ENCODE results near the gene FOXA3.

DNA sequence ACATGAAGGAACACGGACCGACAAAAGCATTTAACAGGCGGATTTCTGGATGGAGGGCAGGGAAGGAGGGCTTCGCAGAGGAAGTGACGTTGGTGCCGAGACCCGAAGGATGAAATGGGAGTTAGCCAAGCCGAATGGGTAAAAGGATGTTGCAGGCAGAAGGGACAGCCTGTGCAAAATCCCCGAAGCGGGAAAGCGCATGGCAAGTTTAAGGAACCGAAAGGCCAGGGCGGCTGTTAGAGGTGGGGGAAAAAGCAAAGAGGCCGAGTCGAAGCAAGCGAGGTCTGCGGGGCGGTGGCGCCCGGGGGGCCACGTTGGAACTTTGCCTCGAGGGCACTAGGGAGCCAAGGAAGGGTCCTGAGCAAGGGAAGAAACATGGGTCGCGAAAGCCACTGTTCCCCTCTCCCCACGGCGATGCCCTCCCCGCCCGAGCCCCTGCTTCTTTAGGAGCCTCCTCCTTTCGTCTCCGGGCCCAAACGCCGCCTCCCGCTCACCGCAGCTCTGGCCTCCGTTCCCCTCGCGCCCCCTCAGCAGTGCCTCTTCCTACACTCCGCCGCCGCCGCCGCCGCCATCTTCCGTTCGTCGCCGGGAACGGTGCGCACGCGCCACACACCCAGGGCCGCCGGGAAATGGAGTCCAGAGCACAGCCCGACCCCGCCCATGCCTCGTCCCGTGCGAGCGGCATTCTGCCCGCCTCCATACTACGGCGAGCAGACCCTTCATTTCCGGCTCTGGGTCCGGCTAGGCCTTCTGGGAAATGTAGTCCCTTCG is 1.4 kb upstream of the FOXA3 start, which contains the start of gene SYMPK:
- TF ChIP-seq, protein P1, sequence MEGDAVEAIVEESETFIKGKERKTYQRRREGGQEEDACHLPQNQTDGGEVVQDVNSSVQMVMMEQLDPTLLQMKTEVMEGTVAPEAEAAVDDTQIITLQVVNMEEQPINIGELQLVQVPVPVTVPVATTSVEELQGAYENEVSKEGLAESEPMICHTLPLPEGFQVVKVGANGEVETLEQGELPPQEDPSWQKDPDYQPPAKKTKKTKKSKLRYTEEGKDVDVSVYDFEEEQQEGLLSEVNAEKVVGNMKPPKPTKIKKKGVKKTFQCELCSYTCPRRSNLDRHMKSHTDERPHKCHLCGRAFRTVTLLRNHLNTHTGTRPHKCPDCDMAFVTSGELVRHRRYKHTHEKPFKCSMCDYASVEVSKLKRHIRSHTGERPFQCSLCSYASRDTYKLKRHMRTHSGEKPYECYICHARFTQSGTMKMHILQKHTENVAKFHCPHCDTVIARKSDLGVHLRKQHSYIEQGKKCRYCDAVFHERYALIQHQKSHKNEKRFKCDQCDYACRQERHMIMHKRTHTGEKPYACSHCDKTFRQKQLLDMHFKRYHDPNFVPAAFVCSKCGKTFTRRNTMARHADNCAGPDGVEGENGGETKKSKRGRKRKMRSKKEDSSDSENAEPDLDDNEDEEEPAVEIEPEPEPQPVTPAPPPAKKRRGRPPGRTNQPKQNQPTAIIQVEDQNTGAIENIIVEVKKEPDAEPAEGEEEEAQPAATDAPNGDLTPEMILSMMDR (IDR thresholded peaks at IDR 0.05): no peak
- peak in 1 of 2 donors; percentile 35 for TF ChIP-seq POLR2A (IDR thresholded peaks at IDR 0.05)
